HG02623 (cell line): ENCODE results near the gene NOP58.
"Not testable (repeated sequence)": the region's sequence is repeated elsewhere in the genome, so short reads cannot be mapped to it uniquely, and the experiment has no call there.

Experiments
- ATAC-seq: cut with Tn5 transposase; IDR thresholded peaks from one replicate; pipeline ENCODE4 v1.9.1; 2021; ENCODE audit warnings: moderate library complexity; ENCODE audit not compliant: unreplicated experiment

NOP58 gene

DNA sequence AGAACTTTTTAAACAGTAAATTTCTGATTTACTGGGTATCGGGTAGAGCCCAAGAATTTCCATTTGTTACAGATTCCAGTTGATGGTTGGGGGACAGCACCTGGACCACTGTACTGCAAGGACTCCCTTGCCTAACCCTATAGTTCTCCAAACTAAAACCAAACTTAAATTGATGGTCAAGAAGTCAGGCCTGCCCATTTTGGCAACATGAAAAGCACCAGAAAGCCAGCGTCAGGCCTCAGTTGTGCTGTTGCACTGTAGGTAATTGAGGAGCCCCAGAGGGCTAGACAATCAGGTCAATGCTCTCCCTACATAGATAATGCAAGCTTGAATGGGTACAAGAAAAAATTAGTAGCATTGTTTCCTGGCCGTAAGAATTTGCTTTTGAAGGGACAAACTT lies 40.5 kb downstream of the NOP58 start:
- no peak for ATAC-seq

DNA sequence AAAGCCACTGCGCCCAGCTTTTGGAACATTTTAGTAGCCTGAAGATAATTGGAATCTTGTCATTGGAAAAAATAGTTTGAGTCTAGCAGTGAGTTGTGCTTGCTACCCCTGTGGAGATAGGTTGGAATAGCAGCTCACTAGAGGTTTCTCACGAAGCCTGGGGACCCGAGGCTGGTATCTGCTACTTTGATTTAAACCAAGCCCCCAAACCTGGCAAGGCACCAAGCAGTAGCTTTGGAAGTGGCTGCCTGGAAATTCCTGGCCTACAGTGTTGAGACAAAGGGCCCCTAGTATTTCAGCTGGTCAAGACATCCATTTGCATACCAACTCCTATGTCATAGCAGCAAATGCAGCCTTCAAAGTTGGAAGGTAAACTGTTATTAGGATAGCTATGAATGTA lies 42.1 kb downstream of the NOP58 start:
- ATAC-seq = no peak

DNA sequence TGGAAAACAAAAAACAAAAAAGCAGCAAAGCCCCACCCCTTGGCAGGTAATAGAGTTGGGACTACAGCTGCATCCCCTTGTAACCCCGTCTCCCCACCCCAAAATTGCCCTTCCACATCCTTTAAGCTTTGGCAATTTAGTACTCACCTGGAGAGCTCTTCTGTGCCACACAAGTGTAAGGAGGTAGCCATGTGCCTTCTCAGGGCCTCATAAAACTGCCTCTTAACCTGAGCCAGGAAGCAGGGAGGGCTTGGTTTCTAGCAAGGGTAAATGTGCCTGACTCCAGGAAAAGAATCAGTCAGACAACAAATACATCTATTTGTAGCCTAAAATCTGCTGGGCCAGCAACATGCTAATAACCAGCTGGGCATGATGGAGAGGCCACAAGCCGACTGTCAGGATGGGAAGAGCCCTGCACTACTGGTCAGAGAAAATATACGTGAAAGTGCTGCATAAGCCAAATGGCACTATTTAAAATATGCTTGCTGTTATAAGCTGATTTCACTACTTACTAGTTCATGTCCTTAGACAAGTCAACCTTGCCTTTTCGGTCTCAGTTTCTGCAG lies 46.3 kb downstream of the NOP58 start:
- no peak for ATAC-seq

DNA sequence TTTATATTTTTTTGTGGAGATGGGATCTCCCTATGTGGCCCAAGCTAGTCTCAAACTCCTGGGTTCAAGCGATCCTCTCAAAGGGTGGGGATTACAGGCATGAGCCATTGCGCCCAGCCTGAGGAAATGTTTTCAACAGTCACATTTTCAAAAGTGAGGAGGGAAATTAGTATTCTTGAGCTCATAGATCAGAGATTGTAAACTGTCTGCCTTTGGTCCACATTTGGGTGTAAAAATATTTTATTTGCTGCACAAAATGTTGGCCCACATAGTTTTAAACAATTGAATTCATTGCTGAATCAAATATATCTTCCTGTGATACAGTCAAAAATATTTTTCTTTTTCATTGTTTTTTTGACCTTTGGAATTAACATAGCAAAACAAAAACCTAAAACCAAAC lies 48.6 kb downstream of the NOP58 start:
- no peak for ATAC-seq

DNA sequence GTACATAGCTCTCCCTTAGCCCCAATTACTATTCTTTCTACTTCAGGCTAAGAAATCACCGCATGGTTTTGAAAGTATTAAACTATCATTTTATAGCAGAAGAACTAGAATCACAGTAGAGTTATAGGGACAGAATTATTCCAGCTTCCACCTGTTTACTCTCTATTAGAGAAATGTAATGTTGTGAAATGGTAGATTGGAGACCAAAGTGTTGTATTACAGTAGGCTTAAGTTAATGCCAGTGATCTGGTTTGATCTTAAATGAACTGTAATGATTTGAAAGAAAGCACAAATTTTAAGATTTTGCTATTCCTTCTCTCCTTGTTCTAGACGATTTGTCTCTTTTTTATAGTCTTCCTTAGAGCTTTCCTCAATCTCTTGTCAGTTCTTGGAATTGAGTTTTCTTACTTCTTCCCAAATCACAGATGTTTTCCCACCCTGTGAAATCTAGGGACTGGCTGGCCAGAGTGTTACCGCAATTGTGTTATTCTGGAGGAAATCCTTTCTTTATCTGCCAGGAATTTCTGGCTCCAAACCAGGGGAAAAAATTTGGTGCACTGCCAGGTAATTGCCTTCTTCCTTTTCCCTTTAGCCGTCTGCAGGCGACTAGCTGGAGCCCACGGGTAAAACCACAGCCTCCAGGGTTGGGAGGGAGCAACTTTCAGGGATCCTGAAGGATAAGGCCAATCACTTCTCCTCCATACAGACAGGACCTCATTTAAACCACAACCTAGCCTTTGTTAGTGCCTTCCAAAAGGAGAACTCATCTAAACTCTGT lies 51.7 kb downstream of the NOP58 start:
- ATAC-seq = no peak

DNA sequence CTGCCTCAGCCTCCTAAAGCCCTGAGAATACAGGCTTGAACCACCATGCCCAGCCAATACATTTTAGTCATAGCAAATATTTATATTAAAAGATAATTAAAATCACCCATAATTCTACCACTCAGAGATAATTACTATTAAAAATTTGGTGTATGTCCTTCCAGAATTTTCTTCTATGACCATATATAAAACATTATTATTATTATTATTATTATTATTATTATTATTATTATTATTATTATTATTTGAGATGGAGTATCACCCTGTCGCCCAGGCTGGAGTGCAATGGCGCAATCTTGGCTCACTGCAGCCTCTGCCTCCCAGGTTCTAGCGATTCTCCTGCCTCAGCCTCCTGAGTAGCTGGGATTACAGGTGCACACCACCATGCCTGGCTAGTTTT lies 54.8 kb downstream of the NOP58 start:
- ATAC-seq = not testable (repeated sequence)

DNA sequence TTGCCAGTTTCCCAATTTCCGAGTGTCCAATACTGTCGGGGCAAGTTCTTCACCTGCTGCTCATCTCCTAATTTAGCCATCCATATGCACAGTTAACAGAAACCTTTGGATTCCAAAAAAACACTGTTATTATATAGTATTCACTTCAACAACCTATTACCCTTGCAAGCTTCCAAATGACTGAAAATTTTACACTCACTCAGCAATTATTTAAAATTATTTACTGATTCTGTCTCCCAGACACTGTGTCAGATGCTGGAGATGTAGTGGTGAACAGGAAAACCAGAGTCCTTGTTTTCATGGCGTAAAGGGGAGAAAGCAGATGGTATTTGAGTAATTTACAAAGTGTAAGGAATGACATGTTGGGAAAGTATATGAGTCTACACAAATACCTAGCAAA lies 56.9 kb downstream of the NOP58 start:
- ATAC-seq = no peak

DNA sequence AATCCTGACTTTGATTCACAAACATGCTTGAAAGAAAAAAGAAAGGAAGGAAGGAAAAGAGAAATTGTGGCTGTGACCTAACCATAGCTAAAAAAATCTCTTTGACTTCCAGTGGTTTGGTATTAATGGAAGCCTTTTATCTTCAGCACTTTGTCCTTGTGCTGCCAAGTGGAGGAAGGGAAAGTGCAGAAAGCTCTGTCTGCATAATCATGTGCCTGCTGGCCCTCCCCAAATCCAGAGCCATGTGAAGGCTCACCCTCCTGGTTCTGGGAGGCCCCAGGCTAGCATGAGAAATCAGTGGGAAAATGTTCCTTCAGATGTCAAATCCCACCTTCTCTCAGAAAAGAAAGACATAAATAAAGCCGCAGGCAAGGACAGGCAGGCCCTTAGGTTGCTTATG lies 62.3 kb downstream of the NOP58 start:
- no peak for ATAC-seq

DNA sequence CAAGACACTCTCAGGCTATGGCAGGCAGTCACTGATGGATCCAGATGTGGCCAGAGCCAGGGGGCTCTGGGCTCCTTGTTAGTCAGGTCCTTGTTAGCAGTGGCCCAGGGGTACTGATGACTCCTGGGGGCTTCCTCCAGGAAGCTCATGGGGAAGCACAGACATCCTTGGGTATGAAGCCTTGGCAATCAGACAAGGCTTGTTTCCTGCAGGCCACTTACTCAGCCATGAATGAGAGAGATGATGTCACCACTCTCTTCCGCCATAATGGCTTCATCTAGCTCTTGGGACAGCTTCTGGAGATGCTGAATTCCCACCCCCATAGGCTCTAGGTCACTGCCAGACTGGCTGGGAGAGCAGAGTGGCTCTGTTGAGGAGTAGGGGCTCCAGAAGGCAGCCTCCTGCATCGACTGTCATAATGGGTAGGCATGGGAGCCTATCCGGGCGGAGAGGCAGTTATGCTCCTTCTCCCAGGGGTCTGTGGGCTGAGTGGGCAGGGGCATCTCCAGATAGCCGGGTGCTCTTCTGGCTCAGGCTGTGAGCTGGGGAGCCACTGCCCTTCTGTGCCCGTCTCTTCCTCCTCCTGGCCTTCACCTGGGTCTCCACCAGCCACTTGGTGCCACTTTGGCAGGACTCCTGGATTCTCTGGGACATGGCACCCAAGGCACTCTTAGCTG lies 70.4 kb downstream of the NOP58 start:
- no peak for ATAC-seq

DNA sequence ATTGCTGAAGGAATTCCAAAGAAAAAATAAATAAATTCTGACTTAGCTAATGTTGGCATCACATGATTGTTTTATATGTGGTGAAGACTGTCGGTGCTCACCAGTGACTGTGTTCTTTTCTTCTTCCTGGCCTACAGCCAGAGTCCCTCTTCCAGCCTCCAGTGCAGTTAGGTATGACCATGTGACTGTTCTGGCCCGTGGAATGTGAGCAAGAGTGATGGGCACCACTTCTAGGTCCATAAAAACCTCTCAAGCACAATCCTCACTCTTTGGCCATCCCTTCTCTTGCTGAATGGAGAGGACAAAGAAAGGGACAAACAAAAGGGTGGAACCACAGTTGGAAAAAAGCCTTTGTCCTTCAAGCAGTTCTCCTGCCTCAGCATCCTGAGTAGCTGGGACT lies 71.6 kb downstream of the NOP58 start:
- no peak for ATAC-seq

DNA sequence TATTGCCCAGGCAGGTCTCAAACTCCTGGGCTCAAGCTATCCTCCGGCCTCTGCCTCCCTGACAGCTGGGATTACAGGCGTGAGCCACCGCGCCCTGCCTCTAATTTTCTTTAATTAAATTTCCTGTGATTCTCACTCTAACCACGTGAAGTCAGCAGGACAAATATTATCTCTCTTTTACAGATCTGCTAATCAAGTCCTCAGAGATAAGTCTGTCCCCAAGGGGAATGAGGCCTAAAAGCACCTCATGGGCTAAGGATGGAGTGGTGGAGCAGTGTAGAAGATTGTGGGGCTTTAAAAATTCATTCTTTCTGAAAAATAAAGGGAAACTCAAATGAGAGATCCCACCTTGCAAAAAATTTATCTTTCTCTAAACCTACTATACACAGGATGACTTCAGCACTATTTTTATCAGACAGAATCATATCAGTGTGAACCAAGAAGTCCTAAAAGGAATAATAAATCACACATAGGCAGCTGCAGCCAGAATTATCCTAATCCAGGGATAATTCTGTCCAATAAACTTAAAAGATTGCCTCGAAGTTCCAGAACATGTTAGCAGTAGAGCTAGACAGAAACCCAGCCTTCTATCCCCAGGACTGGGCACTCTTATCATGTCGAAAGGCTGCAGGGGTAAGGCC lies 72.3 kb downstream of the NOP58 start:
- ATAC-seq = no peak

DNA sequence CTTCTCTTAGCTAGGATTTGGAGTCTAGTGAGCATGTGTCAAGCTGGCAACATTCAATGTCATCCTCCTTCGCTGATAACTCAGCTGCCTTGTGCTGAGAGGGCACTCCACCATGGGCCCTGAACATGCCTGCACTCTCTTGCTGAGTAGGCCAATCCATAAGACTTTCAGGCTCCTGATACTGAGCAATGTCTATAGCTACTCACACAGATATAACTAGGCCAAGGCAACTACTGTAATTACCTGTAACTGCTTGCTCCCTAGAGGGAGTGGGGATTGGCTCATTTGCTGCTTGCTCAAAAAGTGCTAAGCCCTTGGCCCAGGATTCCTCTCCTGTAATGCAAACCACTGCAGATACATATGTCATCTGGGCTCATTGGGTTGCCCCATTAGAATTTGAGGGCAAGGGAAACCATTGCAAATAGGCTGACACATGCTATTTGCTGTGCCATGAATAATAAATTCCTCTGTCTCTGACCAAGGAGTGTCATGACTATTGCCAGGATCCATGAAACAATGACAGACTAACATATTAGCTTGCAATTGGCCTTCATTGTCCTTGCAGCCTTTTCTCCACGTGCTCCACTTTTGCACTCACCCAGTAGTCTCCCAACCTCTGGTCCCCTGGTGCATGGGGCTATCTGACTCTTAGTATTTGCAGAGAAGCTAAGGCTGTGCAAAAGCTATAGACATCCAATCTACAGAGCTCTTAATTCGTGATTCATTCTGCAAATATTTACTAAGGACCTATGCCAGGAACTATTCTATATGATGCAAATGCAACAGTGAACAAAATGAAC lies 73.7 kb downstream of the NOP58 start:
- no peak for ATAC-seq

DNA sequence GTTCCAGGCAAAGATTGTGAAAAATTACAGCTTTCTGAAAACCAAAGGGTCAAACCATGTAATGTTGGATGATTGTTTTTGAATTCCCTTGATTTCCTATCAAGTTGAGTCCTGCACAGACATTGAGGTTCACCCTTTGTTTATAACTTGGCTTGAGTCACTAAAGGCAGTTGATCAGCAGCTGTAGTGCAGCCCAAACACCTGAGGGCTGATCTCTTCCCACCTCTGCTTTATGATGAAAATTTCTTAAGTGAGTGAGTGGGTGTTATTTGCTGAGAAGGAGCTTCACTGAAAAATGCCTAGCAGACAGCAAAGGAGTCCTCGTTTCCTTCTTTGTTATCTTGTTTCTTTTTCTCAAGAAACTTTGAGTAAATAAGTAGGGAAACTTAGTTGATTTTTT lies 78.6 kb downstream of the NOP58 start:
- no peak for ATAC-seq

DNA sequence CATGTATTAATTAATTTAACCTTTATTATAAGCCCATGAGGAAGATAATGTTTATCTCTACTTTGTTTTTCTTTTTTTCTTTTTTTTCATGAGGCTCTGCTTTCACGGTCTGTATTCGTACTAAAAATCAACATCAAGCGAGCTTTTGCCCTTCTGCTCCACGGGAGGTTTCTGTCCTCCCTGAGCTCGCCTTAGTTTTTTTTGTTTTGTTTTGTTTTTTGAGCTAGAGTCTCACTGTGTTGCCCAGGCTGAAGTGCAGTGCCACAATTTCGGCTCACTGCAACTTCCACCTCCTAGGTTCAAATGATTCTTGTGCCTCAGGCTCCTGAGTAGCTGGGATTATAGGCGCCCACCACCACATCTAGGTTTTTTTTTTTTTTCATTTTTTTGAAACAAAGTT lies 80.6 kb downstream of the NOP58 start:
- ATAC-seq = no peak
